NCI-H2107 treated with DMSO at 0.1 percent for 48 hours (cell line): Measurements from ENCODE around the gene KCNC3.
"Not testable (repeated sequence)": the region's sequence is repeated elsewhere in the genome, so short reads cannot be mapped to it uniquely, and the experiment has no call there.

Source experiments
- DNase-seq: peaks from one replicate; lab custom pipeline; 2025; ENCODE audit not compliant: unreplicated experiment; lab: John Stamatoyannopoulos, UW

KCNC3 gene

DNA sequence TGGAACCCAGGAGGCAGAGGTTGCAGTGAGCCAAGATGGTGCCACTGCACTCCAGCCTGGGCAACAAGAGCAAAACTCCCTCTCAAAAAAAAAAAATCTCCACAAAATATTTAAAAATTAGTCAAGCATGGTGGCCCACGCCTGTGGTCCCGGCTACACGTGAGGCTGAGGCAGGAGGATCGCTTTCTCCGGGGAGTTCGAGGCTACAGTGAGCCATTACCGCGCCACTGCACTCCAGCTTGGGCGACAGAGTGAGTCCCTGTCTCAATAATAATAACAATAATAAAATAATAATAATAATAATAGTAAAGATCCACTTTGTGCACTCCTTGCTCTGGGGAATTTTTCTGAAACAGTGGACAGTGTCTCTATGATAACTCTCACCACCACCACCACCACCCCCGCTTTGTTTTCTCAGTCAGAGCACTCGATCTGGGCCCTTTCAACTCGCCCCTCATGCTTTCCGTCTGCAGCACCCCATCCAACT lies 27.6 kb upstream of the KCNC3 start:
- DNase-seq = no peak

DNA sequence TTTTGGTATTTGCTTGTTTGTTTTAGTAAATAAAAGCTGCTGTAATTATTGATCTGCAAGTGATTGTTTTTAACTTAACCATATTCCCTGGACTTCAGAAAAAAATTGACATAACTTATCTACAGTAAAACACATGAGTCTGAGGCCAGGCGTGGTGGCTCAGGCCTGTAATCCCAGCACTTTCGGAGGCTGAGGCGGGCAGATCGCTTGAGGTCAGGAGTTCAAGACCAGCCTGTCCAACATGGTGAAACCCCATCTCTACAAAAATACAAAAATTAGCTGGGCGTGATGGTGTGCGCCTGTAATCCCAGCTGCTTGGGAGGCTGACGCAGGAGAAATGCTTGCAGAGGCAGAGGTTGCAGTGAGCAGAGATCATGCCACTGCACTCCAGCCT lies 24.3 kb upstream of the KCNC3 start:
- not testable (repeated sequence) for DNase-seq

GRCh38 chr19:50352242-50352641 lies 23.1 kb upstream of the KCNC3 start:
- DNase-seq = no peak

DNA sequence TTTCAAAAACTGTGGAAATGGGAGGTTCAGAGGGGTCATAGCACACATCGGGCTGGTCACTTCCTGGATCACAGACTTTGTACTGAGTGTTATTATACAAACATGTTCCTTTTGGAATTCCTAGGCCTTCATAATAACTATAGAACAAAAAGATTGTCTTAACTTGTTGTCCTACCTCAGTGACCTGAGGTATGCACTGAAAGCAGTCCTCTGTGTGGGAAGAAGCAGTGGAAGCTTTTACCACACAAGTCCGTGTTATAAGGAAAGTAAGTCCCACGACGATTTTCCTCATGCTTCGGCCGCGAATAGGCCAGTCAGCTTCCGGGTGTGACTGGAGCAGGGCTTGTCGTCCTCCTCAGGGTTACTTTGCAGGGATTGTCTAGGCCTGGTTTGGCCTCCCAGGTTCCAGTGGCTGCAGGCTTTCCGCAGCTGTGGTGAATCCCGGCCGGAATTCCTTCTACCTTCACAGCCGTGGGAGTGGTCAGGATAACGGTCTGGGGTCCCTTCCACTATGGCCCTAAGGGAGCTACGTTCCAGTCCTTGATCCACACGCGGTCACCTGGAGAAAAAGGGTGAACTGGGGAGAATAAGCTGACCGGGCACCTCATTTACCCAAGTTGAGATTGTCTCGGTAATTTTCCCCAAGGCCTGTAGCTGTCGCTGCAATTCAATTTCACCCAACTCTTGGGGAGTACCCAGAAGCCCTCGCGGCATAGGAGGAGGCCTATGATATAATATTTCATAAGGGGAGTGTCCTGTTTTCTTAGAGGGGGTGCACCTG lies 20.3 kb upstream of the KCNC3 start:
- no peak for DNase-seq

- DNase-seq = not testable (repeated sequence)
Observed at GRCh38 chr19:50347089-50347581, 18.0 kb upstream of the KCNC3 start.

DNA sequence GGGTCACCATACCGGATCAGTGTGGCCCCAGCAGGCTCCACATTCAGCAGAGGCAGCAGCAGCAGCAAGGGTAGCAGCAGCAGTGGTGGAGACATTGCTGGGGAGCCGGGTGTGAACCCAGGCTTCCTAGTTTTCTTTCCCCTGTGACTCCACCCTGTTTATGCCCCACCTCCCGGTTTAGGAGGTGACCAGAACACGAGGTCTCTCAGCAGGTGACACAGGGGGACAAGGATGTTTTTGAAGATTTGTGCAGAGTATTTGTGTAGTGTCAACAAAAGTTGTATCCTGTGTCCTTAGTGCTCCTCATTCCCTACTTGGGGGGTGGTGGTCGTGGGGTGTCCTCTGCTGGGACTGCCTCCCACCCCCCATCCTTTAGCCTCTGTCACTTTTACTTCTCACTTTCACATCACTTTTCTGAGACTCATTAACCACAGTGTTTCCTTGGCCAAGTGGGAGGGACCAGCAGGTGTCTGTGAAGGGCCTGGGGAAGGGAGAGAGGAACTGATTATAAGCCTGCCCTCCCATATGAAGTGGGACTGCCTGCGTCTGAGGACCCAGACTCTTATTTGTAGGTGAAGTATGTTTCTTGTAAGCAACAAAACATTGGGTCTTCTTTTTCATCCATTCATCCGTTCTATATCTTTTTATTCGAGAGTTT lies 15.6 kb upstream of the KCNC3 start:
- no peak for DNase-seq

DNA sequence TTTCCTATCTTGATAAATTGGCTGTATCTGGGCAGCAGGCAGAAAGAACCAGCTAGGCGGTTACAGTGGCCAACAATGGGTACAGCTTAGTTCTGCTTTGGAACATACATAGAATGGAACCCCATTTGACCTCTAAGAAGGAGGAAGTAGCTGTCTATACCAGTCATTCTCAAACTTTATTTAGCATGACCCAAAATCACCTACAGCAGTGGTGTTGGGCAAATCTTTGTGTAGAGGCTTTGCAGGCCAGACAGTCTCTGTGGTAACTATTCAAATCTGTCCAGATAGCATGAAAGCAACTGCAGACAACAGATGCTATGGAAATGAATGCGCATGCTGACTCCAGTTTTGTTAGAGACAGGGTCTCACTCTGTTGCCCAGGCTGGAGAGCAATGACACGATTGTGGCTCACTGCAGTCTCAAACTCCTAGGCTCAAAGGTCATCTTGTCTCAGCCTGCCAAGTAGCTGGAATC lies 12.0 kb upstream of the KCNC3 start:
- DNase-seq = no peak

DNA sequence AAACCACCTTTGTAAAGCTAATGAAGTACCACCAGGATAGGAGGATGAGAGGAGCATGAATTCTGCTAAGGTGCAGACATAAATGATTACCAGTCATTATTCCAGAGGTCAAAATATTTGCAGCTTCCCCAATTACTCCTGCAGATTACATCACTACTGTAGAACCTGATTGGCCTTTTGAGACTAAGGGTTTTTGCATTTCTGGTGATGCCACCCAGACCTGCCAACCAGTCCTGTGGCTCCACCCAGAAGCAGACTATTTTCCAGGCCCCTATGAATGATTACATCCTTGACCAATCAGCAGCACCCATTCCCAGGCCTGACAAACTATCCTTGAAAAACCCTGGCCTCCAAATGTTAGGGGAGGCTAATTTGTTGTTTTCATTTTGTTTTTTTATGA lies 11.2 kb upstream of the KCNC3 start:
- DNase-seq = no peak

GRCh38 chr19:50337031-50337430 lies 7.9 kb upstream of the KCNC3 start:
- not testable (repeated sequence) for DNase-seq

- no peak for DNase-seq
Observed at GRCh38 chr19:50334741-50335421, 5.7 kb upstream of the KCNC3 start.

DNA sequence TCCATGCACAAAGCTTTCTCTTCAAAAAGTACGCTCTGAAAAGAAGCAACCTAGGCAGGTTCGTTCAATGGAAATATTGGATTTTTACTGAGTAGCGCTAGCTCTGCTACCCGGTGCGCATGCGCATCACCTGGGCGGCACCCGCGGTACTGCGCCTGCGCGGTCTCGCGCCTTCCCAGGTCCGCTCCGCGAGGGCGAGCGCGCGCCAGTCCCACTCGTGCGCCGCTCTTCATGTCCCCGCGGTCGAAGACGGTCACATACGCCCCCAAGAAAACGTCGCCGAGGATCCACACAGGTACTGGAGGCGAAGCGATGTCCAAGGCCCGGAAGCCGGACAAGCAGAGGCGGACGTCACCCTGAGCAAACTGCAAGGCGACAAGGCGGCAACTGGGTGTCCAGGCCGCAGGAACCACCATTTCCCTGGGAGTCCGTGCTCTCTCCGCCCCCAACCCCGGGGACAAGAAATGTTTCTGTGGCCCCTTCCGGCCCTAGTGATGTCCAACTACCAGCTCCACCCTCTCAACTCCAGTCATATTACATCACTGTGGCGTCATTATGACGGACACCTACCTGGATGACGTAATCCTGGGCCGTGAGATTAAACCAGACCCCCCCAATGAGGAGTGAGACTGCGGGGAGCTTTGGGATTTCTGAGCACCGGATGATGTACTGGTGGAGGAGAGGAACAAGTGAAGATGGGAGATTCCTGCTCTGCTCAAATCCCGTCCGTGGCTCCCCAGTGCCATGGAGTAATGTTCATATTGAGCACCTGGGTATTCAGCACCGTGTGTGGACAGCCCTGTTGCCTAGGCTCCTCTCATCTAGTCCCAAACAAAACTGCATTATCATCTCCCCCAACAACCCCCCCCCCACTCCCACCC lies 4.8 kb upstream of the KCNC3 start:
- DNase-seq = no peak

- DNase-seq = peak; percentile 24
Observed at GRCh38 chr19:50333235-50333736, 4.1 kb upstream of the KCNC3 start.

DNA sequence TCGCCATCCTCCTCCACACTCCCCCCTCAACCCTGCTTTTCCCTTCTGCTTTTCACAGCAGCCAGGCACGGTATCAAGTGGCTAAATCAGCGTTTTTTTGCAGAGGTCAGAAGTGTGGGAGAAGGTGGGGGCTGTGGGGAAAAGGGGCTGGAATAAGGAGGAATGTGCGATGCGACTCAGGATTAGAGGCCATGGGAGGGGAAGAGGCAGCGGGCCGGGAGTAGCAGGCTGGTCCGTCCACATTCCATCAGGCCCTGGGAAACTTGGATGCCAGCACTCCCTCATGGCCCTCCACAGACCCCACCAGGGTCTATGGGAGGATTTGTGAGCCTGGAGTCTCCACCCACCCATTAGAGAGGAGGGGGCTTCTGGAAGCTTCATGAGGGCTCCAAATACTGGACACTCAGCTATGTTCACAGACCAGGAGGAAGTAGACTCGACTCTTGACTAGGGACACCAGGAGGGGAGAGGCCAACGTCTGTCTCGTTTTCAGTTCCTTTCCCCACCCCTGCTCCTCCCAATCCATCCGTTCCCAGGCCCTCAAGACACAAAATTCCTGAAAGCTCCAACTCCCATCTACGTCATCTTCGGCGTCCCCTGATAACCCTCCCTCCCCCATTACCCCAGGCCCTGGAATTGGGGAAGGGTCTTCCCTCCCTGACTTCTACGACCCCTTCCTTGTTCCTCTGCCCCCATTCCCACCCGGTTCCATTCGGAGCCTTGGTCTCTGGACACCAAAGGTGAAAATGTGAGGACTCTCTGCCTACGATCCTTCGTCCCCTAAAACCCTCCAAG lies 3.3 kb upstream of the KCNC3 start:
- DNase-seq = no peak

GRCh38 chr19:50331994-50332243 lies 2.7 kb upstream of the KCNC3 start:
- no peak for DNase-seq

- no peak for DNase-seq
Observed at GRCh38 chr19:50331221-50331993, 2.2 kb upstream of the KCNC3 start.

GRCh38 chr19:50330365-50331078 lies 1.3 kb upstream of the KCNC3 start:
- peak; percentile 88 for DNase-seq

DNA sequence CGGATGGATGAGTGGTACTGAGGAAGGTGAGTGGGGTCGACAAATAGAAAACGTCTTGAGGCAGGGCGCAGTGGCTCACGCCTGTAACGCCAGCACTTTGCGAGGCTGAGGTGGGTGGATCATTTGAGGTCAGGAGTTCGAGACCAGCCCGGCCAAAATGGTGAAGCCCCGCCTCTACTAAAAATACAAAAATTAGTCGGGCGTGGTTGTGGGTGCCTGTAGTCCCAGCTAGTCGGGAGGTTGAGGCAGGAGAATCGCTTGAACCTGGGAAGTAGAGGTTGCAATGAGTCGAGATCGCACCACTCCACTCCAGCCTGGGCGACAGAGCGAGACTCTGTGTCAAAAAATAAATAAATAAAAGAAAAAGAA lies 733 bp upstream of the KCNC3 start:
- DNase-seq = not testable (repeated sequence)

DNA sequence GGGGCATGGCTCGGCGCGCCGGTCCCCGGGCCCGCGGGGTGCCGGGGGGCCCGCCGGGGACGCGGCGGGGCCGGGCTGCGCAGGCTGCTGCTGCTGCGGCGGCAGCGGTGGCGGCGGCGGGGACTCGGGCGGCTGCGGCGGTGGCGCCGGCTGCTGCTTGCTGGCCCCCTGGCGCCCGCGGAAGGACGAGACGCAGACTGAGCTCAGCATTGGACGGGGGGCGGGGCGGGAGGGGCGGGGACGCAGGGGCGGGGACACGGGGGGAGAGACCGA lies 368 bp downstream of the KCNC3 start:
- DNase-seq = no peak
